Panc1 (cell line): Measurements from ENCODE around the gene TMEM203. TPM values are rescaled to one million over a fixed set of nuclear protein-coding genes. Genes with fewer than 3 reads are reported as not detected.

Source experiments
- ATAC-seq: fragments of 200-7000 bp; cut with Tn5 transposase; 2 replicates; pipeline ENCODE4 v1.9.1; 2020; ENCODE audit warnings: mild to moderate bottlenecking, moderate library complexity
- BruUV-seq: library from RNA; stranded (reverse); fragments of 400-500 nt; replicated peaks from 2 replicates; lab custom pipeline; 2021; lab: Mats Ljungman, UMichigan
- CTCF ChIA-PET: fragments of 300-600 bp; sonication (Branson Sonifier 250); formaldehyde crosslinking; loops from one replicate; lab custom pipeline; 2022; ENCODE audit warnings: antibody characterized with exemption; lab: Charles Lee
- POLR2A ChIA-PET: fragments of 300-600 bp; sonication (Branson Sonifier 250); formaldehyde crosslinking; loops from one replicate; lab custom pipeline; 2022; ENCODE audit warnings: antibody characterized with exemption; lab: Charles Lee
- DNase-seq: peaks from one replicate; pipeline ENCODE4 v3.0.0-alpha.2; 2010; ENCODE audit warnings: low read depth, low spot score
- H3K27ac ChIP-seq: 2 replicates; pipeline ENCODE4 v1.5.1; 2011; ENCODE audit warnings: mild to moderate bottlenecking, low read length, inconsistent platforms
- H3K27me3 ChIP-seq: fragments of 200-500 bp; sonication (Bioruptor generic); 2 replicates; pipeline ENCODE4 v1.6.0; 2014; ENCODE audit warnings: low read length, inconsistent platforms; ENCODE audit not compliant: control insufficient read depth, insufficient read depth
- H3K36me3 ChIP-seq: fragments of 200-500 bp; sonication (Bioruptor generic); 2 replicates; pipeline ENCODE4 v1.5.1; 2014; ENCODE audit warnings: inconsistent platforms, mild to moderate bottlenecking, low read length, moderate library complexity; ENCODE audit not compliant: control insufficient read depth, insufficient read depth
- H3K4me1 ChIP-seq: 2 replicates; pipeline ENCODE4 v1.5.1; 2011; ENCODE audit warnings: inconsistent platforms, mild to moderate bottlenecking, low read length, moderate library complexity; ENCODE audit not compliant: control insufficient read depth, insufficient read depth
- H3K4me3 ChIP-seq, 2 experiments: 2 replicates each; pipeline ENCODE4 v1.5.1; 2011 to 2012; ENCODE audit warnings: low read depth in 2 of 2, low read length in 2 of 2, mild to moderate bottlenecking in 2 of 2, inconsistent platforms in 1 of 2, moderate library complexity in 1 of 2
- H3K9me3 ChIP-seq: fragments of 200-500 bp; sonication (Bioruptor generic); 2 replicates; pipeline ENCODE4 v1.5.1; 2014; ENCODE audit warnings: low read depth, mild to moderate bottlenecking, inconsistent platforms, low read length, moderate library complexity; ENCODE audit not compliant: control insufficient read depth, insufficient read depth
- POLR2AphosphoS5 ChIP-seq: IDR thresholded peaks from 2 replicates; pipeline ENCODE4 v1.6.1; 2012; ENCODE audit warnings: mild to moderate bottlenecking, low read depth, low read length, moderate library complexity
- SIN3A ChIP-seq: IDR thresholded peaks from 2 replicates; pipeline ENCODE4 v1.6.1; 2012; ENCODE audit warnings: low read depth, mild to moderate bottlenecking, low read length, moderate library complexity, borderline replicate concordance; ENCODE audit not compliant: insufficient read depth
- TCF7L2 ChIP-seq: IDR thresholded peaks from 2 replicates; pipeline ENCODE4 v1.6.1; 2011; ENCODE audit warnings: mild to moderate bottlenecking, low read depth, low read length, inconsistent platforms
- in situ Hi-C: cut with HindIII; loops from 2 replicates; pipeline ENCODE4 v1.10.0; 2016; ENCODE audit warnings: low sequenced_read_pairs, low pct_unique_long_range_greater_than_20kb
- intact Hi-C: fragments of 100-400 bp; cut with micrococcal nuclease; formaldehyde crosslinking; loops from one replicate; pipeline ENCODE4 v1.10.0; 2022; ENCODE audit not compliant: unreplicated experiment
- total RNA-seq: library from RNA; stranded (reverse); gene quantifications from one replicate; pipeline ENCODE4 v1.2.1, GENCODE V29; 2021; ENCODE audit not compliant: unreplicated experiment
- TF ChIP-seq, protein P1 (sequence below), 2 experiments: IDR thresholded peaks; 2 replicates each; pipeline ENCODE4 v1.6.1; 2011 to 2012; ENCODE audit warnings: low read depth in 2 of 2, control low read depth in 1 of 2, low read length in 1 of 2, mild to moderate bottlenecking in 1 of 2, moderate library complexity in 1 of 2; ENCODE audit not compliant: insufficient read depth in 1 of 2
- TF ChIP-seq, protein P2 (sequence below): fragments of 450-650 bp; IDR thresholded peaks from 2 replicates; pipeline ENCODE4 v1.5.1; 2017; ENCODE audit warnings: mild to moderate bottlenecking

Gene TMEM203
- total RNA-seq, 1 experiment from 2014 or later = 25.4 TPM

DNA sequence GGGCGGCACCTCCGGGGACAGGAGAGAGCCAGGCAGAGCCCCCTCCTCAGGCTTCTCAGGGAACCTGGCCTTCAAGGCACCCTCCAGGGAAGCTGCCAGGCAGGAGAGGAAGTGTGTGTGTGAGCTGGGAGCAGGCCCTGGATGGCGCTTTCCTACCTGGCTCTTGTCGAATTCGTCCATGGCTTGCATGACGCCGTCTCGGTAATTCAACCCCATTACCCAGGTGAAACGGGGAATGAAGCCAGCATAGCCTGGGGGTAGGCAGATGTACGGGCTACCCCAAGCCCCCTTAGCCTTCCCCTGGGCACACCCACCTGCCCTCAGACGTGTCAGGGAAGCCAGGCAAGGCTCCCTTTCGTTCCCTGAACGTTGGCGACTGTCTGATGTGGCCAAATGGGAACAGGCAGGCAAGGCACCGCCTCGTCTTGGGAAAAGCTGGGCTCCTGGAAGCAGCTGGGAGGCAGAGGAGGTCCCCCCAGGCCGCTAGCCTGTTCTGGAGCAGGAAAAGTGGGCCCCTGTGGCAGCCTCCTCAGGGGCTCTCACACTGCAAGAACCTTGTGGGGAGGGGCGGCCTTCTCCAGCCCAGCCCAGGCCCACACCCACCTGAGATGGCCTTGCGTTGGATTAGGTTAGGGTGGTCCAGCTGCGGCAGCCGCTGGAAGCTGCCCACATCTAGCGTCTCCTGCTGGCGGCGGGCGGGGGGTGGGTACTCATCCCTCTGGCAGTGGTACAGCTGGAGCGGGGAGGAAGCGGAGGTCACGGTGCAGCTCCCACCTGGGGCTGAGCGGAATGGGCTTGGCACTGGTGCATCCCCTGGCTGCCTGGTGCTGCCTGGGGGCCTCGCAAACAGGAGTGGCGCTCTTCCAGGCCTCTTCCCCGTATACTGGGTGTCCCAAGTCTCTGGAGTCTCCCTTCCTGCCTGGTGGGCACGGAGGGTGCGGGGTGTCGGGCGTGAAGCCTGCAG, 39.3 kb upstream of the TMEM203 start:
- DNase-seq (no peak), ATAC-seq (peak; percentile 19)
- 0 out of 2 replicates have a peak overlapping the region, but pooled peaks have one; percentile 39 for H3K27ac ChIP-seq
- no peaks in the 10 kb centered on the region for H3K27me3 ChIP-seq
- in situ Hi-C loops (no loop called here), intact Hi-C loops (no loop called here)
- CTCF ChIA-PET = no interaction called here
- TF ChIP-seq TCF7L2 = no peak
- TF ChIP-seq, protein P1, sequence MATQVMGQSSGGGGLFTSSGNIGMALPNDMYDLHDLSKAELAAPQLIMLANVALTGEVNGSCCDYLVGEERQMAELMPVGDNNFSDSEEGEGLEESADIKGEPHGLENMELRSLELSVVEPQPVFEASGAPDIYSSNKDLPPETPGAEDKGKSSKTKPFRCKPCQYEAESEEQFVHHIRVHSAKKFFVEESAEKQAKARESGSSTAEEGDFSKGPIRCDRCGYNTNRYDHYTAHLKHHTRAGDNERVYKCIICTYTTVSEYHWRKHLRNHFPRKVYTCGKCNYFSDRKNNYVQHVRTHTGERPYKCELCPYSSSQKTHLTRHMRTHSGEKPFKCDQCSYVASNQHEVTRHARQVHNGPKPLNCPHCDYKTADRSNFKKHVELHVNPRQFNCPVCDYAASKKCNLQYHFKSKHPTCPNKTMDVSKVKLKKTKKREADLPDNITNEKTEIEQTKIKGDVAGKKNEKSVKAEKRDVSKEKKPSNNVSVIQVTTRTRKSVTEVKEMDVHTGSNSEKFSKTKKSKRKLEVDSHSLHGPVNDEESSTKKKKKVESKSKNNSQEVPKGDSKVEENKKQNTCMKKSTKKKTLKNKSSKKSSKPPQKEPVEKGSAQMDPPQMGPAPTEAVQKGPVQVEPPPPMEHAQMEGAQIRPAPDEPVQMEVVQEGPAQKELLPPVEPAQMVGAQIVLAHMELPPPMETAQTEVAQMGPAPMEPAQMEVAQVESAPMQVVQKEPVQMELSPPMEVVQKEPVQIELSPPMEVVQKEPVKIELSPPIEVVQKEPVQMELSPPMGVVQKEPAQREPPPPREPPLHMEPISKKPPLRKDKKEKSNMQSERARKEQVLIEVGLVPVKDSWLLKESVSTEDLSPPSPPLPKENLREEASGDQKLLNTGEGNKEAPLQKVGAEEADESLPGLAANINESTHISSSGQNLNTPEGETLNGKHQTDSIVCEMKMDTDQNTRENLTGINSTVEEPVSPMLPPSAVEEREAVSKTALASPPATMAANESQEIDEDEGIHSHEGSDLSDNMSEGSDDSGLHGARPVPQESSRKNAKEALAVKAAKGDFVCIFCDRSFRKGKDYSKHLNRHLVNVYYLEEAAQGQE (IDR thresholded peaks at IDR 0.05; ENCODE audit: insufficient read depth in 1 of 2, low read depth in 2 of 2, low read length in 1 of 2) = no peak
- TF ChIP-seq, protein P2, sequence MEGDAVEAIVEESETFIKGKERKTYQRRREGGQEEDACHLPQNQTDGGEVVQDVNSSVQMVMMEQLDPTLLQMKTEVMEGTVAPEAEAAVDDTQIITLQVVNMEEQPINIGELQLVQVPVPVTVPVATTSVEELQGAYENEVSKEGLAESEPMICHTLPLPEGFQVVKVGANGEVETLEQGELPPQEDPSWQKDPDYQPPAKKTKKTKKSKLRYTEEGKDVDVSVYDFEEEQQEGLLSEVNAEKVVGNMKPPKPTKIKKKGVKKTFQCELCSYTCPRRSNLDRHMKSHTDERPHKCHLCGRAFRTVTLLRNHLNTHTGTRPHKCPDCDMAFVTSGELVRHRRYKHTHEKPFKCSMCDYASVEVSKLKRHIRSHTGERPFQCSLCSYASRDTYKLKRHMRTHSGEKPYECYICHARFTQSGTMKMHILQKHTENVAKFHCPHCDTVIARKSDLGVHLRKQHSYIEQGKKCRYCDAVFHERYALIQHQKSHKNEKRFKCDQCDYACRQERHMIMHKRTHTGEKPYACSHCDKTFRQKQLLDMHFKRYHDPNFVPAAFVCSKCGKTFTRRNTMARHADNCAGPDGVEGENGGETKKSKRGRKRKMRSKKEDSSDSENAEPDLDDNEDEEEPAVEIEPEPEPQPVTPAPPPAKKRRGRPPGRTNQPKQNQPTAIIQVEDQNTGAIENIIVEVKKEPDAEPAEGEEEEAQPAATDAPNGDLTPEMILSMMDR = no peak
- no peak for TF ChIP-seq POLR2AphosphoS5
- no peak for TF ChIP-seq SIN3A
- POLR2A ChIA-PET = no interaction called here
- H3K9me3 ChIP-seq = no peaks in the 10 kb centered on the region
- H3K4me1 ChIP-seq = peaks cover 16% of the 10 kb centered on the region
- peaks cover 4% of the 10 kb centered on the region for H3K36me3 ChIP-seq
- no peak overlapping the region for H3K4me3 ChIP-seq
- no TSS peak for BruUV-seq

DNA sequence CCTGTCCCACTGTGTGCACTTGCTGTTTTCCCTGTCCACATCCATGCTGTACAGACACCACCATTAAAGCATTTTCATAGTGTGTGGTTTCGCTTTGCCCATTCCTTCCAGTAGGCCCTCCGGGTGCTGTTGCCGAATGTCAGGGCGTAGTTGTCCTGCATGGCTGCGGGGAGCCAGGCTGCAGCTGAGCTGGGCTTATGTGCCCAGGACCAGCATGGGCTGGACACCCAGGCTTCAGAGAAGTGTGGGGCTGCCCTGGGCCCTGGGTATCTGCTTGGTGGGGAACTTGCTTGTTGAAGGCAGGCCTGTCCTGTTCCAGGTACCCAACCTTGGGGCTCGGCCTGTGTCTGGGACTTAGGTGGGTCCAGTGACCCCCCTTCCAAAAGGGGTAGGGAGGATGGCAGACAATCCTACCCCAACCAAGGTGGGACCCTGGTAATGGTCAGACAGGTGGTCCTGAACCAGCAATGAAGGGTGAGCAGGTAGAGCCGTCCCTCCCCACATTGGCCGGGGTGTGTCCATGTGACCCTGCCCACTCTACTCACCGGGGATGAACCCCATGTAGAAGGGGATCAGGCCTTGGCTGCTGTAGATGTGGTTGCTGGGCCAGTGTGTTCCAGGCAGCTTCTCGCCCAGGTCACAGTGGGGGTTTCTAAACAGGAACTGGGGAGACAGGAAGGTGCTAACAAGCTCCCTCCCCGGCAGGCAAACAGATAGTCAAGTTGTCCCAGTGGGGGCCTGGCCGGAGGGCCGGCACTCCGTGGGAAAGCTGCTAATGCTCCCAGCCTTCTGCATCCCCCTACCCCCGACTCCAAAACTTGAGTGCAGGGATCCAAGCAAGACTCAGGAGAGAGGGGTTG, 38.4 kb upstream of the TMEM203 start:
- H3K4me3 ChIP-seq = peak overlapping the region in 1 of 2 experiments; percentile 70; a peak in 1 of 4 replicates
- in situ Hi-C loops = no loop called here
- BruUV-seq = no TSS peak

More for the DNA sequence above, 38.4 kb upstream of the TMEM203 start:
- POLR2A ChIA-PET = no interaction called here
- CTCF ChIA-PET = no interaction called here
- no peaks in the 10 kb centered on the region for H3K27me3 ChIP-seq
- no peak for TF ChIP-seq TCF7L2
- TF ChIP-seq, protein P1 (IDR thresholded peaks at IDR 0.05; ENCODE audit: insufficient read depth in 1 of 2, low read depth in 2 of 2, low read length in 1 of 2) = no peak
- no peak for TF ChIP-seq SIN3A
- TF ChIP-seq, protein P2 = no peak
- peak; percentile 89 for TF ChIP-seq POLR2AphosphoS5
- H3K36me3 ChIP-seq = peaks cover 4% of the 10 kb centered on the region
- ATAC-seq (peak; percentile 10), DNase-seq (no peak)
- H3K4me1 ChIP-seq = peaks cover 20% of the 10 kb centered on the region
- intact Hi-C loops = no loop called here
- H3K27ac ChIP-seq = 0 out of 2 replicates have a peak overlapping the region, but pooled peaks have one; percentile 39
- H3K9me3 ChIP-seq = no peaks in the 10 kb centered on the region
